ENCODE measurements around the gene SGMS1.

- TF ChIP-seq, protein P1, sequence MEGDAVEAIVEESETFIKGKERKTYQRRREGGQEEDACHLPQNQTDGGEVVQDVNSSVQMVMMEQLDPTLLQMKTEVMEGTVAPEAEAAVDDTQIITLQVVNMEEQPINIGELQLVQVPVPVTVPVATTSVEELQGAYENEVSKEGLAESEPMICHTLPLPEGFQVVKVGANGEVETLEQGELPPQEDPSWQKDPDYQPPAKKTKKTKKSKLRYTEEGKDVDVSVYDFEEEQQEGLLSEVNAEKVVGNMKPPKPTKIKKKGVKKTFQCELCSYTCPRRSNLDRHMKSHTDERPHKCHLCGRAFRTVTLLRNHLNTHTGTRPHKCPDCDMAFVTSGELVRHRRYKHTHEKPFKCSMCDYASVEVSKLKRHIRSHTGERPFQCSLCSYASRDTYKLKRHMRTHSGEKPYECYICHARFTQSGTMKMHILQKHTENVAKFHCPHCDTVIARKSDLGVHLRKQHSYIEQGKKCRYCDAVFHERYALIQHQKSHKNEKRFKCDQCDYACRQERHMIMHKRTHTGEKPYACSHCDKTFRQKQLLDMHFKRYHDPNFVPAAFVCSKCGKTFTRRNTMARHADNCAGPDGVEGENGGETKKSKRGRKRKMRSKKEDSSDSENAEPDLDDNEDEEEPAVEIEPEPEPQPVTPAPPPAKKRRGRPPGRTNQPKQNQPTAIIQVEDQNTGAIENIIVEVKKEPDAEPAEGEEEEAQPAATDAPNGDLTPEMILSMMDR (IDR thresholded peaks at IDR 0.05) = no peak
- TF ChIP-seq EZH2phosphoT487 (IDR thresholded peaks at IDR 0.05) (no peak), EZH2 (IDR thresholded peaks at IDR 0.05) (no peak)
Measured at GRCh38 chr10:50552308-50552707, 71.4 kb downstream of the SGMS1 start.

All from neural progenitor cell (in vitro differentiated cells).